Endothelial cell of umbilical vein (primary cell): Measurements from ENCODE around the gene AGAP3. TPM values are rescaled to one million over a fixed set of nuclear protein-coding genes. Genes with fewer than 3 reads are reported as not detected.

Experiments
- BruUV-seq: library from RNA; stranded (reverse); fragments of 400-500 nt; replicated peaks from 2 replicates; lab custom pipeline; 2021; lab: Mats Ljungman, UMichigan
- CTCF ChIA-PET: fragments of 300-600, 350-600 bp; sonication (Branson Sonifier 250); formaldehyde crosslinking; loops from one replicate; lab custom pipeline; 2021; ENCODE audit warnings: antibody characterized with exemption, inconsistent platforms; lab: Charles Lee
- POLR2A ChIA-PET: fragments of 300-600, 350-600 bp; sonication (Branson Sonifier 250); formaldehyde crosslinking; loops from one replicate; lab custom pipeline; 2021; ENCODE audit warnings: antibody characterized with exemption, inconsistent platforms; lab: Charles Lee
- DNase-seq: peaks from one replicate; pipeline ENCODE4 v3.0.0-alpha.2; 2011; ENCODE audit warnings: low read depth, low spot score
- FAIRE-seq: peaks from 2 replicates; lab custom pipeline; 2011; peaks lifted over from hg19 to GRCh38; lab: Jason Lieb, UNC
- H2AFZ ChIP-seq: 2 replicates; pipeline ENCODE4 v1.6.0; 2012; ENCODE audit warnings: low read depth, low read length, control low read depth, inconsistent platforms
- H3K27ac ChIP-seq: 2 replicates; pipeline ENCODE4 v1.5.1; 2011; ENCODE audit warnings: low read depth, mild to moderate bottlenecking, control low read depth, low read length, moderate library complexity; ENCODE audit not compliant: insufficient read depth
- H3K27me3 ChIP-seq, 2 experiments: 2 replicates each; pipeline versions ENCODE4 v1.6.0 to v1.6.1; 2011; ENCODE audit warnings: low read length in 2 of 2, mixed read lengths in 1 of 2; ENCODE audit not compliant: control insufficient read depth in 2 of 2, insufficient read depth in 2 of 2
- H3K36me3 ChIP-seq, 2 experiments: 2 replicates in 1 of 2; 3 replicates in 1 of 2; pipeline ENCODE4 v1.5.1; 2011; ENCODE audit warnings: low read length in 2 of 2, mild to moderate bottlenecking in 1 of 2, moderate library complexity in 1 of 2; ENCODE audit not compliant: control insufficient read depth in 2 of 2, insufficient read depth in 2 of 2; ENCODE audit errors: extremely low read depth in 1 of 2
- H3K4me1 ChIP-seq: 3 replicates; pipeline ENCODE4 v1.5.1; 2011; ENCODE audit warnings: mild to moderate bottlenecking, low read length; ENCODE audit not compliant: control insufficient read depth, insufficient read depth; ENCODE audit errors: extremely low read depth
- H3K4me2 ChIP-seq: 2 replicates; pipeline ENCODE4 v1.6.1; 2011; ENCODE audit warnings: low read length, control low read depth, mixed read lengths; ENCODE audit not compliant: insufficient read depth
- H3K4me3 ChIP-seq, 3 experiments: fragments of 200-600 bp in 1 of 3; sonication (generic), shearing (Covaris generic) in 1 of 3; replicated peaks in 1 of 3; 2 replicates each; pipeline ENCODE4 v1.5.1; 2011 to 2016; ENCODE audit warnings: control low read depth in 3 of 3, low read length in 3 of 3, mild to moderate bottlenecking in 2 of 3, inconsistent platforms in 1 of 3, low read depth in 1 of 3, moderate library complexity in 1 of 3; ENCODE audit not compliant: insufficient read depth in 1 of 3
- H3K79me2 ChIP-seq: 2 replicates; pipeline ENCODE4 v1.6.0; 2012; ENCODE audit warnings: low read length, inconsistent platforms; ENCODE audit not compliant: control insufficient read depth, insufficient read depth
- H3K9ac ChIP-seq: replicated peaks from 2 replicates; pipeline ENCODE3; 2011; ENCODE audit warnings: low read length, control low read depth; ENCODE audit not compliant: insufficient read depth; ENCODE audit errors: extremely low read depth
- H3K9me1 ChIP-seq: replicated peaks from 3 replicates; pipeline ENCODE4 v1.6.0; 2011; ENCODE audit warnings: mild to moderate bottlenecking, low read length; ENCODE audit not compliant: control insufficient read depth, insufficient read depth; ENCODE audit errors: extremely low read depth
- H3K9me3 ChIP-seq: replicated peaks from 2 replicates; pipeline ENCODE4 v1.5.1; 2012; ENCODE audit warnings: low read length, inconsistent platforms; ENCODE audit not compliant: control insufficient read depth, insufficient read depth
- H4K20me1 ChIP-seq: replicated peaks from 2 replicates; pipeline ENCODE3; 2011; ENCODE audit warnings: mild to moderate bottlenecking, low read length; ENCODE audit not compliant: control insufficient read depth, insufficient read depth; ENCODE audit errors: extremely low read depth
- CTCF ChIP-seq, 2 donors: IDR thresholded peaks; 1 replicate in 1 of 2; 2 replicates in 1 of 2; pipeline ENCODE4 v1.5.1; 2011; ENCODE audit warnings: low read length in 2 of 2, mild to moderate bottlenecking in 2 of 2, moderate library complexity in 2 of 2, control low read depth in 1 of 2, inconsistent platforms in 1 of 2, low read depth in 1 of 2; ENCODE audit not compliant: insufficient read depth in 1 of 2; ENCODE audit errors: extremely low read depth in 1 of 2
- EZH2 ChIP-seq: IDR thresholded peaks from 2 replicates; pipeline ENCODE4 v1.6.1; 2012; ENCODE audit warnings: borderline replicate concordance, low read depth, mild to moderate bottlenecking, moderate library complexity, low read length, inconsistent platforms; ENCODE audit not compliant: severe bottlenecking
- FOS ChIP-seq: IDR thresholded peaks from 2 replicates; pipeline ENCODE4 v1.6.1; 2011; ENCODE audit warnings: mild to moderate bottlenecking, low read length, moderate library complexity, borderline replicate concordance; ENCODE audit not compliant: insufficient read depth
- GATA2 ChIP-seq: IDR thresholded peaks from 2 replicates; pipeline ENCODE4 v1.7.0; 2011; ENCODE audit warnings: low read depth, mild to moderate bottlenecking, moderate library complexity, mixed read lengths, low read length; ENCODE audit not compliant: insufficient read length, insufficient read depth
- JUN ChIP-seq: IDR thresholded peaks from 2 replicates; pipeline ENCODE4 v1.6.1; 2011; ENCODE audit warnings: borderline replicate concordance, low read depth; ENCODE audit not compliant: insufficient read length, insufficient read depth
- MYC ChIP-seq: IDR thresholded peaks from one replicate; pipeline ENCODE4 v1.6.1; 2011; ENCODE audit warnings: mild to moderate bottlenecking, low read depth, low read length
- POLR2A ChIP-seq: IDR thresholded peaks from 2 replicates; pipeline ENCODE4 v1.6.1; 2012; ENCODE audit warnings: low read depth, mild to moderate bottlenecking, control low read depth, low read length
- POLR2AphosphoS5 ChIP-seq: IDR thresholded peaks from 2 replicates; pipeline ENCODE4 v1.6.1; 2012; ENCODE audit warnings: low read depth, mild to moderate bottlenecking, control low read depth, low read length, moderate library complexity; ENCODE audit not compliant: insufficient read depth
- dilution Hi-C: fragments of 300-500 bp; cut with MboI; formaldehyde crosslinking; loops from one replicate; pipeline ENCODE4 v1.15.0; 2019; ENCODE audit warnings: low sequenced_read_pairs; ENCODE audit not compliant: extremely low pct_ligation_motif_present
- intact Hi-C: fragments of 100-400 bp; cut with micrococcal nuclease; formaldehyde crosslinking; loops from one replicate; pipeline ENCODE4 v1.10.0; 2022
- polyA plus RNA-seq, 4 experiments: library from polyadenylated mRNA; depleted of rRNA in 3 of 4; stranded (reverse) in 3 of 4; unstranded in 1 of 4; fragments of >200 nt; gene quantifications; 2 replicates each; pipeline versions ENCODE4 v1.2.1 to v1.2.3, GENCODE V29; 2011 to 2012; ENCODE audit warnings: missing spikeins in 1 of 4
- total RNA-seq: library from RNA; stranded (reverse); gene quantifications from 2 replicates; pipeline ENCODE4 v1.2.3, GENCODE V29; 2021
- TF ChIP-seq, protein P1 (sequence below): IDR thresholded peaks from 2 replicates; pipeline ENCODE4 v1.6.1; 2011; ENCODE audit not compliant: insufficient read depth, insufficient read length

Gene AGAP3
- total and polyA plus RNA-seq, 2 donors (not counting 3 experiments of a cell fraction or from before 2014, with no cell fraction given), result 171 to 174 TPM

DNA sequence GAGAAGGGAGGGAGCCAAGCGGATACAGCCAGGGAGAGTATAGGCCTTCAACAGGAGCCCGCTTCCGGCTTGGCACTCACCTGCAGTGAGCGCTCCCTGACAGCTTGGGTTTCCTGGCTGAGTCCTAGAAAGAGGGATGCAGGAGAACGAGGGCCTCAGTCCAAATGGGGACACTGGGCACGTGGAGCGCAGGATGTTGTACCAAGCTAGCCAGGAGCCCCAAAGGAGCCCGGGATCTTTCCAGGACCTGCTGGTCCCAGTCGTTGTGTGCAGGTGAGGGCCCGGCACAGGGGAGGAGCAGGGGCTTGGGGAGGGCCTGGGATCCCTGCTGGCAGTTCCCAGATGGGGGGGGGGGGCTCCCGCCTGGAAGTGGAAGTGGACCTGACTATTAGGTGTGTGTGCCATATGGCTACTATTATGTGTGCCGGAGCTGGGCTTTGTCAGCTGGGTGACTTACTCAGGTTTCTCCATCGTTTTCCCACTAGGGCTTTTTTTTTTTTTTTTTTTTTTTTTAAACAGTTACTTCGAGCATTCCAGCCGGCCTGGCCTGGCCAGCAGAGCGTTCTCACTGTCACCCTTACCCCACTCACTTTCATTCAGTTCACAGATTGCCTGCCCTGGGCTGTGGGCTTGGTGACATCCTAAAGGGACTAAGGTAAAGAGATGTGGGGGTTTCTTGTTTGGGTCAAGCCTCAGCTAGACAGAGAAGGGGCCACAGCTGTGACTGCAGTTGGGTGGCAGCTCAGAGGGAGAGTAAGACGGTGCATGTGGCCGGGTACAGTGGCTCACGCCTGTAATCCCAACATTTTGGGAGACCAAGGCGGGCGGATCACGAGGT, 3.8 kb downstream of the AGAP3 start:
- BruUV-seq, result no TSS peak
- Histone ChIP-seq H3K9me3 (no peaks in the 10 kb centered on the region), H2AFZ (no peak overlapping the region), H3K36me3 (peaks cover 0 to 8% of the 10 kb centered on the region in 2 experiments), H3K4me2 (peak overlapping the region; percentile 94), H3K27ac (peak overlapping the region; percentile 98), H3K79me2 (peaks cover 78% of the 10 kb centered on the region), H3K27me3 (no peaks in the 10 kb centered on the region), H4K20me1 (no peaks in the 10 kb centered on the region), H3K4me3 (peak overlapping the region in 1 of 3 experiments; percentile 82), H3K9me1 (no peaks in the 10 kb centered on the region), H3K4me1 (peaks cover 52% of the 10 kb centered on the region), H3K9ac (peak overlapping the region; percentile 78)
- DNase-seq, result peak; percentile 24
- intact Hi-C loops (loop anchor here (1.0 to 2.0 kb wide), 5 partner anchors 10 to 62 kb away; partner anchors contain the start of genes ABCB8 and FASTK), dilution Hi-C loops (no loop called here)
- ChIA-PET CTCF (interaction anchor here (0.7 to 4.5 kb wide), 9 partner anchors 14 to 127 kb away, joined by 3 to 29 read pairs (median 4); no protein-coding TSS in a partner anchor), POLR2A (interaction anchor here (0.6 to 1.0 kb wide), 2 partner anchors 21 to 54 kb away, joined by 3 to 12 read pairs; no protein-coding TSS in a partner anchor)
- no peak for FAIRE-seq
- no peak for TF ChIP-seq JUN
- TF ChIP-seq, protein P1, sequence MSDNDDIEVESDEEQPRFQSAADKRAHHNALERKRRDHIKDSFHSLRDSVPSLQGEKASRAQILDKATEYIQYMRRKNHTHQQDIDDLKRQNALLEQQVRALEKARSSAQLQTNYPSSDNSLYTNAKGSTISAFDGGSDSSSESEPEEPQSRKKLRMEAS, result no peak
- TF ChIP-seq FOS, result no peak
- TF ChIP-seq POLR2A, result no peak
- no peak for TF ChIP-seq GATA2
- no peak for TF ChIP-seq POLR2AphosphoS5
- no peak for TF ChIP-seq MYC
- no peak for TF ChIP-seq CTCF (IDR thresholded peaks at IDR 0.05; ENCODE audit: extremely low read depth in 1 of 2, insufficient read depth in 1 of 2, low read depth in 1 of 2, low read length in 2 of 2)
- no peak for TF ChIP-seq EZH2
